Glutamatergic neuron (in vitro differentiated cells): ENCODE measurements around the gene AP2A1. TPM values are rescaled to one million over a fixed set of nuclear protein-coding genes. Genes with fewer than 3 reads are reported as not detected.
"Not testable (repeated sequence)": the region's sequence is repeated elsewhere in the genome, so short reads cannot be mapped to it uniquely, and the experiment has no call there.

Source experiments
- DNase-seq: peaks from one replicate; pipeline ENCODE4 v3.0.0; 2022
- H3K27ac Mint-ChIP-seq: one replicate; pipeline ENCODE4 v1.8.0; 2020; ENCODE audit warnings: mild to moderate bottlenecking, mixed read lengths, inconsistent platforms; ENCODE audit not compliant: unreplicated experiment
- H3K27me3 Mint-ChIP-seq: one replicate; pipeline ENCODE4 v1.8.0; 2020; ENCODE audit warnings: mild to moderate bottlenecking, moderate library complexity, mixed read lengths, inconsistent platforms; ENCODE audit not compliant: unreplicated experiment
- H3K36me3 Mint-ChIP-seq: one replicate; pipeline ENCODE4 v1.8.0; 2020; ENCODE audit warnings: mild to moderate bottlenecking, mixed read lengths, inconsistent platforms; ENCODE audit not compliant: unreplicated experiment
- H3K4me1 Mint-ChIP-seq: one replicate; pipeline ENCODE4 v1.8.0; 2020; ENCODE audit warnings: mild to moderate bottlenecking, low read depth, mixed read lengths, inconsistent platforms; ENCODE audit not compliant: unreplicated experiment
- H3K4me3 Mint-ChIP-seq: one replicate; pipeline ENCODE4 v1.8.0; 2020; ENCODE audit warnings: mild to moderate bottlenecking, mixed read lengths, inconsistent platforms; ENCODE audit not compliant: unreplicated experiment
- H3K9me3 Mint-ChIP-seq: one replicate; pipeline ENCODE4 v1.8.0; 2020; ENCODE audit warnings: mild to moderate bottlenecking, moderate library complexity, mixed read lengths, inconsistent platforms; ENCODE audit not compliant: unreplicated experiment
- total RNA-seq: library from RNA; stranded (reverse); fragmentation: NEBNext Ultra II Directional; extraction: Animal tissue kit (Norgen Biotek cat#: 25700); gene quantifications from one replicate; pipeline ENCODE4 v1.2.1, GENCODE V29; 2021; ENCODE audit not compliant: unreplicated experiment
- TF ChIP-seq, protein P1 (sequence below): fragments of 200-600 bp; sonication (generic); IDR thresholded peaks from one replicate; pipeline ENCODE4 v1.5.0; 2021; ENCODE audit not compliant: partially characterized antibody, unreplicated experiment

AP2A1 gene
- total RNA-seq, 1 donor from 2014 or later: 175 TPM

DNA sequence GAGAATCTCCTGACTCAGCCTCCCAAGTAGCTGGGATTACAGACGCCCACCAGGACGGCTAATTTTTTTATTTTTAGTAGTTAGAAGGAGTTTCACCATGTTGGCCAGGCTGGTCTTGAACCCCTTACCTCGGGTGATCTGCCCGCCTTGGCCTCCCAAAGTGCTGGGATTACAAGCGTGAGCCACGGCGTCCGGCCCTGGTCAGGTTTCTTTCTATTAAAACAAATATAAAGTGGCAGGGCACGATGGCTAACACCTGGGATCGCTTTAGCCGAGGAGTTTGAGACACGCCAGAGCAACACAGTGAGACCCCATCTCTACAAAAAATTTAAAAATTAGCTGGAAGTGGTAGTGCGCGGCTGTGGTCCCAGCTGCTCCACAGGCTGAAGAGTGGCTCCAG lies 49.8 kb downstream of the AP2A1 start:
- peaks cover 3% of the 10 kb centered on the region for H3K4me1 Mint-ChIP-seq
- H3K4me3 Mint-ChIP-seq: no peak overlapping the region
- TF ChIP-seq, protein P1, sequence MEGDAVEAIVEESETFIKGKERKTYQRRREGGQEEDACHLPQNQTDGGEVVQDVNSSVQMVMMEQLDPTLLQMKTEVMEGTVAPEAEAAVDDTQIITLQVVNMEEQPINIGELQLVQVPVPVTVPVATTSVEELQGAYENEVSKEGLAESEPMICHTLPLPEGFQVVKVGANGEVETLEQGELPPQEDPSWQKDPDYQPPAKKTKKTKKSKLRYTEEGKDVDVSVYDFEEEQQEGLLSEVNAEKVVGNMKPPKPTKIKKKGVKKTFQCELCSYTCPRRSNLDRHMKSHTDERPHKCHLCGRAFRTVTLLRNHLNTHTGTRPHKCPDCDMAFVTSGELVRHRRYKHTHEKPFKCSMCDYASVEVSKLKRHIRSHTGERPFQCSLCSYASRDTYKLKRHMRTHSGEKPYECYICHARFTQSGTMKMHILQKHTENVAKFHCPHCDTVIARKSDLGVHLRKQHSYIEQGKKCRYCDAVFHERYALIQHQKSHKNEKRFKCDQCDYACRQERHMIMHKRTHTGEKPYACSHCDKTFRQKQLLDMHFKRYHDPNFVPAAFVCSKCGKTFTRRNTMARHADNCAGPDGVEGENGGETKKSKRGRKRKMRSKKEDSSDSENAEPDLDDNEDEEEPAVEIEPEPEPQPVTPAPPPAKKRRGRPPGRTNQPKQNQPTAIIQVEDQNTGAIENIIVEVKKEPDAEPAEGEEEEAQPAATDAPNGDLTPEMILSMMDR: no peak
- peaks cover 6% of the 10 kb centered on the region for H3K27me3 Mint-ChIP-seq
- DNase-seq: no peak
- no peaks in the 10 kb centered on the region for H3K36me3 Mint-ChIP-seq
- peaks cover 2% of the 10 kb centered on the region for H3K9me3 Mint-ChIP-seq
- H3K27ac Mint-ChIP-seq: no peak overlapping the region

DNA sequence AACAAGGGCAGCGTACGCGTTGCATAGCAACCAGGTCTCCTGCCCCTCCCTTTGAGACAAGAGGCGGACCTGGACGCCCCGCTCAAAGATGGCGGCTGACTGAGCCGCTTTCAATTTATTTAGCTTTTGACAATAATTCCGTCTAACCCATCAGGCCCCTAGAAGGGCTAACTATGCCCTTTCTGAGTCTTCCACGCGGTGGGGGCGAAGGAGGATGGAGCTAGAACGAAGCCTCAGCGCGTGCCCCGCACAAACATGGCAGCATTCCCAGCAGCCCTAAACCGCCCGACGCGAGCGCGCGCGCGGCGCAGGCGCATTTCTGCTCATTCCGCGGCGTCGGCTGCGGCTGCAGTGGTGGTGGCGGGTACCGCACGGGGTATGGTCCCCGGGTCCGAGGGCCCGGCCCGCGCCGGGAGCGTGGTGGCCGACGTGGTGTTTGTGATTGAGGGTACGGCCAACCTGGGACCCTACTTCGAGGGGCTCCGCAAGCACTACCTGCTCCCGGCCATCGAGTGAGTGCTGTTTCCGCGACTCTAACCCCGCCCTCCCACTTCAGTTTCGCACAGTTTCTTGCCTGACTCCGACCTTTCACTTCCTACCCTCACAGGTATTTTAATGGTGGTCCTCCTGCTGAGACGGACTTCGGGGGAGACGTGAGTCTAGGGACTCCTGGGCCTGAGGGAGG lies 51.3 kb downstream of the AP2A1 start, which contains the start of gene MED25:
Gene MED25 (plus strand): TSS at position 326 of the 685 bp plus-strand sequence. CDS start 53 bp downstream, at position 379.
- Mint-ChIP-seq H3K4me1 (peaks cover 3% of the 10 kb centered on the region), H3K4me3 (peak within 1 kb of the TSS; percentile 97), H3K27me3 (peaks cover 6% of the 10 kb centered on the region), H3K9me3 (peaks cover 2% of the 10 kb centered on the region), H3K27ac (peak within 1 kb of the TSS; percentile 97), H3K36me3 (no peaks in the 10 kb centered on the region)
- peak; percentile 90 for DNase-seq
- TF ChIP-seq, protein P1: peak; percentile 30

DNA sequence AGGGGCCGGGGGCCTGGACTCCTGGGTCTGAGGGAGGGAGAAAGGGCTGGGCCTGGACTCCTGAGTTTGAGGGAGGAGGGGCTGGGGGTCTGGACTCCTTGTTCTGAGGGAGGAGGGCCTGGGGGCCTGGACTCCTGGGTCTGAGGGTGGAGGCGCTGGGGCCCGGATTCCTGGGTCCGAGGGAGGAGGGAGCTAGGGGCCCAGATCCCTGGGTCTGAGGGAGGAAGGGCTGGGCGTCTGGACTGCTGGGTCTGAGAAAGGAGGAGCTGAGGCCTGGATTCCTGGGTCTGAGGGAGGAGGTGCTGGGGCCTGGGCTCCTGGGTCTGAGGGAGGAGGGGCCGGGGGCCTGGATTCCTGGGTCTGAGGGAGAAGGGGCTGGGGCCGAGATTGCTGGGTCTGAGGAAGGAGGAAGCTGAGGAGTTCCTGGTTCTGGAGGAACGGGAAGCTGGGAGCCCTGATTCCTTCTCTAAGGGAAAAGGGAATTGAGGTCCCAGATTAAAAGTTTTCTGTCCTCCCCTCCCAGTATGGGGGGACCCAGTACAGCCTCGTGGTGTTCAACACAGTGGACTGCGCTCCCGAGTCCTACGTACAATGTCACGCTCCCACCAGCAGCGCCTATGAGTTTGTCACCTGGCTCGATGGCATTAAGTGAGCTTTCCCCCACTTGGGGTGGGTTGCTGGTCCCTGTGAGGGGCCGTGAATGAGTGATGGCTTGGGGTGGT lies 52.0 kb downstream of the AP2A1 start:
- no peak for DNase-seq
- Mint-ChIP-seq H3K9me3 (no peaks in the 10 kb centered on the region), H3K4me3 (peak overlapping the region; percentile 97), H3K27me3 (peaks cover 6% of the 10 kb centered on the region), H3K36me3 (no peaks in the 10 kb centered on the region), H3K4me1 (peaks cover 3% of the 10 kb centered on the region), H3K27ac (peak overlapping the region; percentile 78)
- TF ChIP-seq, protein P1: no peak

DNA sequence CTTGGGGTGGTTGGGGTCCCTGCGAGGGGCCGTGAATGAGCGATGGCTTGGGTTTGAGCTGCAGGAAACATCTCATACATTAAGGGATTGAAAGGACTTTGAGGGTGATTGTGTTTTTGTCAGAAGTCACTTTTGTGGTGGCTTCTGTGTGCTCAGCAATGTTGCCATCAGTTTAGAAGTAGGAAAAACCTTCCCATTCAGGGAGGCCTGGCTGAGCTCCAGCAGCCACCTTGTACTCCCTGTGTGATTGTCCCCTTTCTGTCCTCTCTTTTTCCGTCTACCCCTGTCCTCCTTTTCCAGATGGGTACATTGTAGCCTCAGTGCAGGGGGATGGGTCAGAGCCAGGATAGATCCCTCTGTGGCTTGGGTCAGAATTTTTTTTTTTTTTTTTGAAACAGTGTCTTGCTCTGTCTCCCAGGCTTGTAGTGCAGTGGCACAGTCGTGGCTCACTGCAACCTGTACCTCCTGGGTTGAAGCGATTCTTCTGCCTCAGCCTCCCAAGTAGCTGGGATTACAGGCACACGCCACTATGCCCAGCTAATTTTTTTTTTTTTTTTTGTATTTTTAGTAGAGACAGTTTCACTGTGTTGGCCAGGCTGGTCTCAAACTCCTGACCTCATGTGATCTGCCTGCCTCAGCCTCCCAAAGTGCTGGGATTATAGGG lies 52.8 kb downstream of the AP2A1 start:
- Mint-ChIP-seq H3K27ac (peak overlapping the region; percentile 75), H3K4me3 (peak overlapping the region; percentile 97)
- DNase-seq, H3K4me1 Mint-ChIP-seq, H3K9me3 Mint-ChIP-seq, H3K27me3 Mint-ChIP-seq, H3K36me3 Mint-ChIP-seq: not testable (repeated sequence)

DNA sequence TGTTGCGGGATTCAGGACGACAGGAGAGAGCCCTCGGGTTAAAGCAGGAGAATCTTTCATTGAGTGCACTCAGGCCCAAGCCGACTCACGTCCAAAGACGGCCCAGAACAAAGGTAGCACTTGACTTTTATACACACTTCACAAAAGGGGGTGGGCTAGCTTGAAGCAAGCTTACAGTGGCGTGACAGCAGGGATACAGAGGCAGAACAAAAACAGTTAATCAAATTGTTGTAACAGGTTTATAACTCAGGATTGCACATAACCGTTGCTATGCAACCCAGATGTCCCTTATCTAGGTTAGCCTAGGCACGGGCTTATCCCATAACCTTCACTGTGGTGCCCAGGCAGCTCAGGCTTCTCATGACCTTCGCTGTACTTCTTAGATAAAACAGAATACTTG lies 53.3 kb downstream of the AP2A1 start:
- Mint-ChIP-seq H3K4me3 (no peak overlapping the region), H3K36me3 (no peaks in the 10 kb centered on the region), H3K27me3 (peaks cover 4% of the 10 kb centered on the region), H3K4me1 (peaks cover 3% of the 10 kb centered on the region), H3K27ac (no peak overlapping the region), H3K9me3 (no peaks in the 10 kb centered on the region)
- TF ChIP-seq, protein P1: no peak
- no peak for DNase-seq
